GM20431 (cell line): ENCODE results near the gene RPTOR.

Source experiments
- in situ Hi-C: fragments of 300-500 bp; cut with MseI, MboI; formaldehyde crosslinking; loops from one replicate; pipeline ENCODE4 v1.15.0; 2020; ENCODE audit warnings: low sequenced_read_pairs; ENCODE audit not compliant: unreplicated experiment

RPTOR gene

GRCh38 chr17:80631142-80632045 lies 86.8 kb downstream of the RPTOR start:
- in situ Hi-C loops, result no loop called here

GRCh38 chr17:80632046-80632581 lies 87.5 kb downstream of the RPTOR start:
- in situ Hi-C loops, result no loop called here

GRCh38 chr17:80633207-80633606 lies 88.6 kb downstream of the RPTOR start:
- in situ Hi-C loops, result no loop called here

- in situ Hi-C loops, result no loop called here
These were observed 89.4 kb downstream of the RPTOR start for GRCh38 chr17:80633994-80634566.

- in situ Hi-C loops, result no loop called here
These were observed 91.9 kb downstream of the RPTOR start for GRCh38 chr17:80636361-80637018.

- in situ Hi-C loops, result no loop called here
These were observed 92.6 kb downstream of the RPTOR start for GRCh38 chr17:80637048-80637781.

GRCh38 chr17:80639658-80640057 lies 95.0 kb downstream of the RPTOR start:
- in situ Hi-C loops, result no loop called here

DNA sequence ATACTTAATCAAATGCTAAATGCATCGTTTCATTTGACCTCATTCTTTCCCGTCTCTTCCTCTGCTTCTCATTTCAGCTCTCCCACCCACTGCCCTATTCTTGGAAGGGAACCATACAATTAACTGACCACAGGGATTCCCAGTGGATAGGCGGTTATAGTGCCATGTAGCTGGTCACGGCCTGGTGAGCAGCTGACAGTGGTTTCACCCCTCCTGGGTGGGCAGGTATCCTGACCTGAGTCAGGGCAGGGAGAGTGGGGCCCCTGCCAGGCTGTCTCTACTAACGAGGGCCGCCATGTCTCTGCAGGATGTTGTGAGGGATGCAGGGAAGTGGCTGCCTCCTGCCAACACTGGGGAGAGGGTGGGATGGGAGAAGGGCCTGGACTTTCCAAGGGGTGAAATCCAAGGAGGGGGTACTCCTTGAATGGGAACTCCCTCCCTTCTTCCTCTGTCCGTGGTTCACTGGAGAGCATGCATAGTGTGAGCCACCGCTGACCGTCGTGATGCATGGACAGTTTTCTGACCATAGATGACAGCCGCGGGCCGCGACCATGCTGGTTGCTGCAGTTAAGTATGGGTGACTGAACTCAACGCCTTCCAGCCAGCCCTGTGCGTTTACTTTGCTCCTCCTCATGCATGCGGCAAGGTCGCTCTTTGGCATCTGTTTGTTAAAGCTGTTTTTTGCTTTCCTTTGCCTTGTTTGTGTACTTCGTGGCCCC lies 95.9 kb downstream of the RPTOR start:
- in situ Hi-C loops, result no loop called here

DNA sequence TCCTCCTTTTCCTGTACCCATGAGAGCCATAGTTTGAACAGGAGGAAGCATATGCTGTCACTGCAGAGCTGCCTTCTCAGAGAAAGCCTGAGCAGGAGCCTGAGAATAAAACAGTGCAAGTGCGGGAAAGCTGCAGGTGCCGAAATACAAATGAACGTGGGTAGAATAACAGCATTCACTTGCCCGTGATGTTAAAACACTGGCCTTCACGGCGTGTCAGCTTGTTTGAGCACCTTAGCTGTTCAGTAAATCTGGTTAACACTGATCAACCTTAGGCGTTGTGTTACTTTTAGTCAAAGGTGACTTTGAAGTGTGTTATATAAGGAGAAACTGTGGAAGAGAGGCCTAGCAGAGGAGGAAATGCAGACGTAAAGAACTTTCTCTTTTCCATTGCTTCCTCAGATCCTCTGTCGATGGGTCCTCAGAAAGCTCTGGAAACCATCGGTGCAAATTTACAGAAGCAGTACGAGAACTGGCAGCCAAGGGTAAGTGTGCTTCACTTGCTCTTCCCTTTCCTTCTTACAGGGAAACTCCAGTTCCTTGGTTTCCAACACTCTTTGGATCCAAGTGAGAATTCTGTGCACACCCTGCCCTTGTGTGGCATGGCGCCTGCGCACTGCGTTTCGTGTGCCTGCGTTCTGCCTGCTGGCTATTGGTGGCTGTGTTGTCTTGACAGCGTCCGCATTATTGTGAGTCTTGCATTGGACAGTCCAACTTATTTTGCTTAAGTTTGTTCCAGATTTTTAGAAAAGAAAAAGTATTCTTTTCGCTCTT lies 98.9 kb downstream of the RPTOR start:
- in situ Hi-C loops, result no loop called here

- in situ Hi-C loops, result no loop called here
These were observed 99.9 kb downstream of the RPTOR start for GRCh38 chr17:80644536-80644935.

GRCh38 chr17:80645706-80646325 lies 101.2 kb downstream of the RPTOR start:
- in situ Hi-C loops, result no loop called here

GRCh38 chr17:80646328-80646727 lies 101.7 kb downstream of the RPTOR start:
- in situ Hi-C loops, result no loop called here

GRCh38 chr17:80647746-80648145 lies 103.1 kb downstream of the RPTOR start:
- in situ Hi-C loops, result no loop called here

DNA sequence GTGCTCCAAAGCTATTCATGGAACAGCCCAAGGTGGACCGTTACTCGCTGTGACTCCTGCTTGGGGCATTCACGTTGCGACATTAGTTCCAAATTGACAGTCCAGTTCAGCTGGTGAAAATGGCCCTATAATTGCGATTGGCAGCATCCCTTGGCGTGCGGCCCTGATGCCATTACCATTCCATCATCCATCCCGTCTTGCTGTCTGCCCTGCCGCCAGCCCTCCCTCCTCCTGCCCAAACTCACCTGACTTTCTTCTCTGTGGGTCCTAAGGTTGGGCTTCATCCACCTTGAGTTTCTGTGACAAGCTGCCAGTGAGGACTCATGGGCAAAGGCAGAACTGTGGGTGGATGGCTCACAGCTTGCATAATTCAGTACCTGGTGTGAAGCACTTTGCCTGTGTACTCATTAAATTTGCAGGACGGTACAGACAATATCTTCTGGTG lies 104.6 kb downstream of the RPTOR start:
- in situ Hi-C loops, result no loop called here

GRCh38 chr17:80649672-80650330 lies 105.2 kb downstream of the RPTOR start:
- in situ Hi-C loops, result no loop called here

- in situ Hi-C loops, result no loop called here
These were observed 105.7 kb downstream of the RPTOR start for GRCh38 chr17:80650331-80650672.

GRCh38 chr17:80650751-80651518 lies 106.3 kb downstream of the RPTOR start:
- in situ Hi-C loops, result no loop called here
